Measurements from ENCODE around the gene STRIP2. TPM values are rescaled to one million over a fixed set of nuclear protein-coding genes. Genes with fewer than 3 reads are reported as not detected.
"Not testable (repeated sequence)": the region's sequence is repeated elsewhere in the genome, so short reads cannot be mapped to it uniquely, and the experiment has no call there.

STRIP2 gene
- total RNA-seq, 1 donor from 2014 or later, result 0.87 TPM

- no peak for DNase-seq (ENCODE audit: low spot score)
- Mint-ChIP-seq H3K27ac (ENCODE audit: unreplicated experiment) (no peak overlapping the region), H3K4me1 (ENCODE audit: low read depth) (no peaks in the 10 kb centered on the region), H3K27me3 (ENCODE audit: low read depth) (peaks cover 1% of the 10 kb centered on the region), H3K9me3 (ENCODE audit: low read depth) (no peaks in the 10 kb centered on the region), H3K4me3 (ENCODE audit: unreplicated experiment) (no peak overlapping the region), H3K36me3 (ENCODE audit: low read depth) (no peaks in the 10 kb centered on the region)
- TF ChIP-seq CTCF (IDR thresholded peaks at IDR 0.05), result no peak
These were observed 98.1 kb downstream of the STRIP2 start for GRCh38 chr7:129532375-129532774.

GRCh38 chr7:129534558-129535274, 100.5 kb downstream of the STRIP2 start:
- not testable (repeated sequence) for H3K27ac Mint-ChIP-seq (ENCODE audit: unreplicated experiment); DNase-seq (ENCODE audit: low spot score); H3K4me1 Mint-ChIP-seq (ENCODE audit: low read depth); H3K27me3 Mint-ChIP-seq (ENCODE audit: low read depth); H3K4me3 Mint-ChIP-seq (ENCODE audit: unreplicated experiment); H3K9me3 Mint-ChIP-seq (ENCODE audit: low read depth); H3K36me3 Mint-ChIP-seq (ENCODE audit: low read depth)

- Mint-ChIP-seq H3K36me3 (ENCODE audit: low read depth) (no peaks in the 10 kb centered on the region), H3K27me3 (ENCODE audit: low read depth) (peaks cover 5% of the 10 kb centered on the region), H3K9me3 (ENCODE audit: low read depth) (no peaks in the 10 kb centered on the region), H3K27ac (ENCODE audit: unreplicated experiment) (no peak overlapping the region), H3K4me1 (ENCODE audit: low read depth) (no peaks in the 10 kb centered on the region), H3K4me3 (ENCODE audit: unreplicated experiment) (no peak overlapping the region)
- no peak for DNase-seq (ENCODE audit: low spot score)
- TF ChIP-seq CTCF (IDR thresholded peaks at IDR 0.05), result no peak
These were observed 101.7 kb downstream of the STRIP2 start for GRCh38 chr7:129535896-129536295.

- no peak for DNase-seq (ENCODE audit: low spot score)
- Mint-ChIP-seq H3K27ac (ENCODE audit: unreplicated experiment) (no peak overlapping the region), H3K4me1 (ENCODE audit: low read depth) (no peaks in the 10 kb centered on the region), H3K27me3 (ENCODE audit: low read depth) (peaks cover 5% of the 10 kb centered on the region), H3K4me3 (ENCODE audit: unreplicated experiment) (no peak overlapping the region), H3K36me3 (ENCODE audit: low read depth) (no peaks in the 10 kb centered on the region), H3K9me3 (ENCODE audit: low read depth) (no peaks in the 10 kb centered on the region)
- no peak for TF ChIP-seq CTCF (IDR thresholded peaks at IDR 0.05)
These were observed 102.1 kb downstream of the STRIP2 start for GRCh38 chr7:129536323-129536722.

Other genes with a start within 250 kb of the STRIP2 start
- gene SMO, start 245.8 kb upstream of the STRIP2 start, total RNA-seq, result 34.3 to 40.2 TPM (median 37.4 TPM) in 3 replicates
- gene AHCYL2, start 209.4 kb upstream of the STRIP2 start, total RNA-seq, result 11.0 to 15.4 TPM (median 14.9 TPM) in 3 replicates
- gene SMKR1, start 68.1 kb downstream of the STRIP2 start, total RNA-seq, result 0.20 TPM in 1 of 3 replicates, not detected in the others
- gene NRF1, start 177.3 kb downstream of the STRIP2 start, total RNA-seq, result 10.3 to 13.3 TPM (median 12.3 TPM) in 3 replicates

All from chondrocyte (in vitro differentiated cells).